ENCODE results near the gene HVCN1.
"Not testable (repeated sequence)": the region's sequence is repeated elsewhere in the genome, so short reads cannot be mapped to it uniquely, and the experiment has no call there.

Gene HVCN1

DNA sequence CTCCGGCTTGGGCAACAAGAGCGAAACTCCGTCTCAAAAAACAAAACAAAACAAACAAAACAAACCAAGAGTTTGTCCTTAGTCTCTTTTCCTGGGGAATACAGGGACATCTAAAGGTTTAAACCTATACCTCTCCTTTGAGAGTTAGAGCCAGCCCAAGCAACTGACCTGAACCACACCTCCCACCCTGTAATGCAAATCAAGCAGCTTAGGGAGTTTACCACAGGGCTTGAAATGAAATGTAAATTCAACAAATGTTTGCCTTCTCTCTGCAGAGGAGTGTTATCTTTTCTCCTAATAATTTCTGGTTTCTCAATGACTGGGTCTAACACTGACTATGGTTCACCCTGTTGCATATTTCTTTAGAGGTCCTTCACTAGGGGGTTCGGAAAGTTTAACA lies 37.1 kb upstream of the HVCN1 start:
- H3K9me2 ChIP-seq (replicated peaks; ENCODE audit: insufficient read depth, low read length) = no peaks in the 10 kb centered on the region
- no peak overlapping the region for H3K4me3 ChIP-seq (ENCODE audit: insufficient read depth, low read length, poor library complexity, severe bottlenecking)
- no peaks in the 10 kb centered on the region for H3K9me3 ChIP-seq (ENCODE audit: insufficient read depth, low read length)
- no peak overlapping the region for H3K9ac ChIP-seq (ENCODE audit: low read length)
- H4K20me1 ChIP-seq (ENCODE audit: low read depth, low read length) = peaks cover 26% of the 10 kb centered on the region; the same call in 1 of the 2 replicates
- peaks cover 10% of the 10 kb centered on the region for H3F3A ChIP-seq (ENCODE audit: insufficient read depth)
- H3K36me3 ChIP-seq (ENCODE audit: low read length) = peaks cover 46% of the 10 kb centered on the region
- TF ChIP-seq EZH2phosphoT487 (conservative IDR thresholded peaks at IDR 0.05; ENCODE audit: low read length) (no peak), CTCF (IDR thresholded peaks at IDR 0.05; ENCODE audit: insufficient read depth, low read length, poor library complexity, severe bottlenecking) (no peak)
- no peak overlapping the region for H3K27ac ChIP-seq (ENCODE audit: low read depth, low read length)
- no peak overlapping the region for H2AFZ ChIP-seq (ENCODE audit: low read depth, low read length, severe bottlenecking)
- peaks cover 64% of the 10 kb centered on the region for H3K79me2 ChIP-seq (ENCODE audit: insufficient read depth, low read length)
- H3K4me2 ChIP-seq (ENCODE audit: low read depth, low read length, poor library complexity, severe bottlenecking) = no peak overlapping the region
- no peaks in the 10 kb centered on the region for H3K27me3 ChIP-seq (ENCODE audit: low read length)

DNA sequence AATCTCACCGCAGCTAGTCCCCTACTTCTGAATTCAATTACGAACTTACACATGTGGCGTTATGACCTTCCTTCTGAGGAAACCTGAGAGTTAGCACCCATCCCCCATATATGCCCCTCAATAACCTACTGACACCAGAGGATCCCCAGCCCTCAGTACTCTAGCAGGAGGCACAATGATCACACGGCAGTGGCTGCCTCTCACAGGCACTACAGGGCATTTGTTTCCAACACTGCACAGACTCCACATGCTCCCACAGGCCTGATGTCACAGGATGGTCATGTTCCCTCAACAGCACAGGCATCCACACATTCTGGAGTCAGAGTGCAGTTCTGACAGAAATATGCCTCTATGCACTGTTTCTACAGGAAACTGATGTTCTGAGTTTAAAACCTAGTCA lies 36.4 kb upstream of the HVCN1 start:
- Histone ChIP-seq H2AFZ (ENCODE audit: low read depth, low read length, severe bottlenecking) (no peak overlapping the region), H3K9ac (ENCODE audit: low read length) (no peak overlapping the region), H3K9me2 (replicated peaks; ENCODE audit: insufficient read depth, low read length) (no peaks in the 10 kb centered on the region), H3K4me2 (ENCODE audit: low read depth, low read length, poor library complexity, severe bottlenecking) (no peak overlapping the region), H3K79me2 (ENCODE audit: insufficient read depth, low read length) (peaks cover 56% of the 10 kb centered on the region), H3K27me3 (ENCODE audit: low read length) (no peaks in the 10 kb centered on the region), H4K20me1 (ENCODE audit: low read depth, low read length) (peaks cover 20% of the 10 kb centered on the region; the same call in 1 of the 2 replicates), H3K4me3 (ENCODE audit: insufficient read depth, low read length, poor library complexity, severe bottlenecking) (no peak overlapping the region), H3K27ac (ENCODE audit: low read depth, low read length) (no peak overlapping the region), H3K36me3 (ENCODE audit: low read length) (peaks cover 46% of the 10 kb centered on the region), H3F3A (ENCODE audit: insufficient read depth) (peaks cover 12% of the 10 kb centered on the region), H3K9me3 (ENCODE audit: insufficient read depth, low read length) (no peaks in the 10 kb centered on the region)
- TF ChIP-seq EZH2phosphoT487 (conservative IDR thresholded peaks at IDR 0.05; ENCODE audit: low read length) (no peak), CTCF (IDR thresholded peaks at IDR 0.05; ENCODE audit: insufficient read depth, low read length, poor library complexity, severe bottlenecking) (no peak)

- Histone ChIP-seq H4K20me1 (ENCODE audit: low read depth, low read length) (peaks cover 20% of the 10 kb centered on the region; the same call in 1 of the 2 replicates), H3K79me2 (ENCODE audit: insufficient read depth, low read length) (peaks cover 36% of the 10 kb centered on the region)
Observed at GRCh38 chr12:110722892-110723291, 34.0 kb upstream of the HVCN1 start.

DNA sequence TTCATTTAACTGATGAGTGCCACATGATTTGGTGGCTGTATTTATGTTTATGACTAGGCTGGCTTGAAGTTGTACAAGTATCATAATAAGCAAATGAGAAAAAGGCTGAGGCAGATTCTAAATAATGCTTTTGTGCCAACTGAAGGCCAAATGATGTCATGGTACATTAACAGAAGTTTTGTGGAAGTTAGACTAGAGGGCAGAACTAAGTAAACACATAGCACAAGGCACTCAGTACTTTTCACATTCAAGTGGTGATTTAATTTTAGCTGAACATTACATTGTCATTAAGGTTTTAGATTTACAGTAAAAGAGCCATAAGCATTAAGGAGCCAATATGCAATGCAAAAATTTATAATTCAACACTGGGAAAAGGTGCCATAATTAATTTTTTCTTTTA lies 32.7 kb upstream of the HVCN1 start:
- H3K79me2 ChIP-seq (ENCODE audit: insufficient read depth, low read length) = peaks cover 26% of the 10 kb centered on the region
- no peak for TF ChIP-seq EZH2phosphoT487 (conservative IDR thresholded peaks at IDR 0.05; ENCODE audit: low read length)
- TF ChIP-seq CTCF (IDR thresholded peaks at IDR 0.05; ENCODE audit: insufficient read depth, low read length, poor library complexity, severe bottlenecking) = no peak
- no peaks in the 10 kb centered on the region for H3K27me3 ChIP-seq (ENCODE audit: low read length)
- H3K9me2 ChIP-seq (replicated peaks; ENCODE audit: insufficient read depth, low read length) = no peaks in the 10 kb centered on the region
- peaks cover 22% of the 10 kb centered on the region for H3F3A ChIP-seq (ENCODE audit: insufficient read depth)
- H3K36me3 ChIP-seq (ENCODE audit: low read length) = peaks cover 50% of the 10 kb centered on the region
- no peak overlapping the region for H3K27ac ChIP-seq (ENCODE audit: low read depth, low read length)
- no peaks in the 10 kb centered on the region for H3K9me3 ChIP-seq (ENCODE audit: insufficient read depth, low read length)
- no peak overlapping the region for H2AFZ ChIP-seq (ENCODE audit: low read depth, low read length, severe bottlenecking)
- H4K20me1 ChIP-seq (ENCODE audit: low read depth, low read length) = peaks cover 20% of the 10 kb centered on the region; the same call in 1 of the 2 replicates
- no peak overlapping the region for H3K4me2 ChIP-seq (ENCODE audit: low read depth, low read length, poor library complexity, severe bottlenecking)
- H3K9ac ChIP-seq (ENCODE audit: low read length) = no peak overlapping the region
- H3K4me3 ChIP-seq (ENCODE audit: insufficient read depth, low read length, poor library complexity, severe bottlenecking) = no peak overlapping the region

More at GRCh38 chr12:110722892-110723291, 34.0 kb upstream of the HVCN1 start:
- H3K27ac ChIP-seq (ENCODE audit: low read depth, low read length); H3K9me2 ChIP-seq (replicated peaks; ENCODE audit: insufficient read depth, low read length); H3K9ac ChIP-seq (ENCODE audit: low read length); H3K4me3 ChIP-seq (ENCODE audit: insufficient read depth, low read length, poor library complexity, severe bottlenecking); H3K27me3 ChIP-seq (ENCODE audit: low read length); H2AFZ ChIP-seq (ENCODE audit: low read depth, low read length, severe bottlenecking); H3K9me3 ChIP-seq (ENCODE audit: insufficient read depth, low read length); H3K4me2 ChIP-seq (ENCODE audit: low read depth, low read length, poor library complexity, severe bottlenecking): not testable (repeated sequence)
- peaks cover 50% of the 10 kb centered on the region for H3K36me3 ChIP-seq (ENCODE audit: low read length)
- H3F3A ChIP-seq (ENCODE audit: insufficient read depth) = peaks cover 22% of the 10 kb centered on the region
